ENCODE measurements around the gene ELF5. TPM values are rescaled to one million over a fixed set of nuclear protein-coding genes. Genes with fewer than 3 reads are reported as not detected.

Gene ELF5
- total RNA-seq, result not detected

DNA sequence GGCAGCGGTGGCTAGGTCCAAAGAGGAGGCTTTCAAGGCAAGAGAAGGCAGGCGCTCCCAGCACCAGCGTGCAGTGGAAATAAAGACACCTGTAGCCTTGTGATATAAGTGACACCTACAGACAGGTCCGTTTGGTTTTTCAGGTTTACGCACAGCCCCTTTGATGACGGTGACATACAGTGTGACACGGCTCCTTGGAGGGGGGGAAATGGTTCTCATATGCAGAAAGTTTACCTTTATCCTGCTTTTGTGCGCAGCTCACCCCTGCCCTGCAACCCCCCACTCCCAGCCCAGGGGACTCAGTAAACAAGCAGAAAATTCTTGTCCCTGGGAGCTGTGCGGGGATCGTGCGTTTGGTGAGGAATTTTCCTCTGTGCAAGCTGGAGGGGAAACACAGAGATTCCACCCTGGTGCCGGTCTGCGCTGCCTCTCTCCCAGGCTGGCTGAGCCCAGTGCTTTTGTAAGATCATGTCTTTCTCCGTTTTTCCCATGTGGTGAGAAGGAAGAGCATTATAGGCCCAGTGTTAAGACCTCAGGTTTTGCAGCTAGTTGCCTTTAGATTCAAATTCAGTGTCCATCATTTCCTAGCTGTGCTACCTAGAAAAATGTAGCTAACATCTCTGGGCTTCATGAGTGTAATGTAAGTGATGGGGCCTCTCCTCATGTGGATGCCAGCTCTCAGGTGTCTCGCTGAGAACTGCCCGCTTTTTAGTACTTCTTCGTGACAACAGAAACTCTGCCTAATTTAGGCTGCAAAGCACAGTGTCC, at the start of gene ELF5:
Gene ELF5 (minus strand): TSS at position 113 of the 768 bp plus-strand sequence. CDS start 8,045 bp downstream, outside the sequence.
- TF ChIP-seq POLR2A (IDR thresholded peaks at IDR 0.05; ENCODE audit: low read depth) (no peak), POLR2AphosphoS5 (IDR thresholded peaks at IDR 0.05) (no peak), EP300 (IDR thresholded peaks at IDR 0.05) (no peak)
- TF ChIP-seq, protein P1, sequence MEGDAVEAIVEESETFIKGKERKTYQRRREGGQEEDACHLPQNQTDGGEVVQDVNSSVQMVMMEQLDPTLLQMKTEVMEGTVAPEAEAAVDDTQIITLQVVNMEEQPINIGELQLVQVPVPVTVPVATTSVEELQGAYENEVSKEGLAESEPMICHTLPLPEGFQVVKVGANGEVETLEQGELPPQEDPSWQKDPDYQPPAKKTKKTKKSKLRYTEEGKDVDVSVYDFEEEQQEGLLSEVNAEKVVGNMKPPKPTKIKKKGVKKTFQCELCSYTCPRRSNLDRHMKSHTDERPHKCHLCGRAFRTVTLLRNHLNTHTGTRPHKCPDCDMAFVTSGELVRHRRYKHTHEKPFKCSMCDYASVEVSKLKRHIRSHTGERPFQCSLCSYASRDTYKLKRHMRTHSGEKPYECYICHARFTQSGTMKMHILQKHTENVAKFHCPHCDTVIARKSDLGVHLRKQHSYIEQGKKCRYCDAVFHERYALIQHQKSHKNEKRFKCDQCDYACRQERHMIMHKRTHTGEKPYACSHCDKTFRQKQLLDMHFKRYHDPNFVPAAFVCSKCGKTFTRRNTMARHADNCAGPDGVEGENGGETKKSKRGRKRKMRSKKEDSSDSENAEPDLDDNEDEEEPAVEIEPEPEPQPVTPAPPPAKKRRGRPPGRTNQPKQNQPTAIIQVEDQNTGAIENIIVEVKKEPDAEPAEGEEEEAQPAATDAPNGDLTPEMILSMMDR (IDR thresholded peaks at IDR 0.05), result no peak
- no peak for DNase-seq (ENCODE audit: extremely low spot score)
- H3K4me1 ChIP-seq, result no peaks in the 10 kb centered on the region
- no peak within 1 kb of the TSS for H3K4me3 ChIP-seq
- no peak within 1 kb of the TSS for H3K27ac ChIP-seq (replicated peaks in 1 of 4)
- intact Hi-C loops (cut with DNase I), result no loop called here
- WGBS, result 81% methylated on average over 17 of the region's 17 CpGs
- H3K36me3 ChIP-seq, result no peaks in the 10 kb centered on the region
- no peaks in the 10 kb centered on the region for H3K27me3 ChIP-seq
- H3K9me3 ChIP-seq, result no peaks in the 10 kb centered on the region

DNA sequence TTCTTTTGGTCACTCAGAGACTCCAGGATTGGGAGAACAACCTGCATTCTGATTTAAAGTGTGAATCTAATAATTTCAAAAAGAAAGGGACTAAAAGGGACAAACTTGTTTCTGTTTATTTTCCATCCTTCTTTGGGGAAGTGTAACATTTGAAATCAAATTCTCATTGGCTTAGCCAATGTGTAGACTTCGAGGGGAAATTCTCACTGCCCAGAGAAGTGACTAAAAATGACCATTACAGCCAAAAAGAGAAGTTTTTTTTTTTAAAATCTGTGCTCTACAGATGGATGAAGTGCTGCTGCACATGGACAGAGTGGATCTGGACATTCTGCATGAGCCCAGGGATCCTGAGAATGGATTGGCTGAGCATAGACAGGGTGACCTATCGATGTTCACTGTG, 49.4 kb upstream of the ELF5 start:
- no peaks in the 10 kb centered on the region for H3K4me1 ChIP-seq
- no peaks in the 10 kb centered on the region for H3K36me3 ChIP-seq
- intact Hi-C loops (cut with DNase I), result no loop called here
- no peak overlapping the region for H3K27ac ChIP-seq (replicated peaks in 1 of 4)
- no peaks in the 10 kb centered on the region for H3K9me3 ChIP-seq
- WGBS, result 77% methylated on average over 2 of the region's 2 CpGs
- no peak overlapping the region for H3K4me3 ChIP-seq
- H3K27me3 ChIP-seq, result peaks cover 0 to 21% (median 0%) of the 10 kb centered on the region in 4 donors
- DNase-seq (ENCODE audit: extremely low spot score), result no peak
- TF ChIP-seq EP300 (IDR thresholded peaks at IDR 0.05), result no peak
- no peak for TF ChIP-seq POLR2A (IDR thresholded peaks at IDR 0.05; ENCODE audit: low read depth)
- TF ChIP-seq POLR2AphosphoS5 (IDR thresholded peaks at IDR 0.05), result no peak
- TF ChIP-seq, protein P1 (IDR thresholded peaks at IDR 0.05), result no peak

DNA sequence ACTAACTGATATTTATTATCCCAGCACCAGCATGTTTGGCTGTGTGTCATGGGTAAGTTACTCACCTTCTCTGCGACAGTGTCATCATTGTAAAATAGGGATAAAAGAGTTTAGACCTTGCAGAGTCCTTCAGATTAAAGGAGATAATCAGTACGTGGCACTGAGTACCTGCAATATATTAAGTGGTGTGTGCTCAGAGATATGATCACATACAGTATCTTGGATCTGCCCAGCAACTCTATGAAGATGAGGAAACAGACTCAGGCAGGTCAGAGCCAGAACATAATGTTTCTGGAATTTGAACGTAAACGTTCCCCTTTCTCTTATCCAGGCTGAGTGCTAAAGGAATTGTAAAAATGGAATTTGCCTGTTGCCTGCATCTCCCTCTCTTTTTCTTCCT, 46.9 kb upstream of the ELF5 start:
- no peak for TF ChIP-seq POLR2A (IDR thresholded peaks at IDR 0.05; ENCODE audit: low read depth)
- TF ChIP-seq, protein P1 (IDR thresholded peaks at IDR 0.05), result no peak
- no peak for TF ChIP-seq POLR2AphosphoS5 (IDR thresholded peaks at IDR 0.05)
- no peak for TF ChIP-seq EP300 (IDR thresholded peaks at IDR 0.05)
- no peak overlapping the region for H3K4me3 ChIP-seq

DNA sequence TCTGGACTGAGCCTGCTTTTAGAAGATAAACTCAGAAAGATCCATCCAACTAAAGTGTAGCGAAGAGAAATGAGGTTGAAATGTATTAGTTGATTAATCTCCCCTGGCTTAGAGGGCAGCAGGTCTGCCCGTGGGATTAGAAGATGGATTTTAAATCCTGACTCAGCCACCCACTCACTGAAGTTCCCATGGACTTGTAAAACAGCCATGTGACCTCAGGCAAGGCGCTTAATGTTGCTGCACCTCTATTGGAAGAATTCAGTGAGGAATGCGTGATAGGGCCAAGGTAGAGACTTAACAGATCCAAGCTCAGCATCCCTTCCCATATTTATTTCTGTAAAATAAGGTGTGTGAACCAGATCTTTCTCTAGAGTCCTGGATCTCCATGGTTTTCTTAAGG, 45.1 kb upstream of the ELF5 start:
- no peak for DNase-seq (ENCODE audit: extremely low spot score)
- 82% methylated on average over 4 of the region's 4 CpGs for WGBS
- no peak overlapping the region for H3K4me3 ChIP-seq
- H3K27ac ChIP-seq (replicated peaks in 1 of 4), result no peak overlapping the region
- peaks cover 0 to 24% (median 0%) of the 10 kb centered on the region in 4 donors for H3K27me3 ChIP-seq
- TF ChIP-seq POLR2AphosphoS5 (IDR thresholded peaks at IDR 0.05) (no peak), EP300 (IDR thresholded peaks at IDR 0.05) (no peak), POLR2A (IDR thresholded peaks at IDR 0.05; ENCODE audit: low read depth) (no peak)
- no peaks in the 10 kb centered on the region for H3K36me3 ChIP-seq
- H3K9me3 ChIP-seq, result no peaks in the 10 kb centered on the region
- intact Hi-C loops (cut with DNase I), result no loop called here
- no peaks in the 10 kb centered on the region for H3K4me1 ChIP-seq

More for the DNA sequence above, 46.9 kb upstream of the ELF5 start:
- intact Hi-C loops (cut with DNase I), result no loop called here
- no peaks in the 10 kb centered on the region for H3K9me3 ChIP-seq
- peaks cover 0 to 24% (median 0%) of the 10 kb centered on the region in 4 donors for H3K27me3 ChIP-seq
- no peak for DNase-seq (ENCODE audit: extremely low spot score)
- no peaks in the 10 kb centered on the region for H3K4me1 ChIP-seq
- no peak overlapping the region for H3K27ac ChIP-seq (replicated peaks in 1 of 4)
- WGBS, result 69% methylated on average over 4 of the region's 4 CpGs
- no peaks in the 10 kb centered on the region for H3K36me3 ChIP-seq

DNA sequence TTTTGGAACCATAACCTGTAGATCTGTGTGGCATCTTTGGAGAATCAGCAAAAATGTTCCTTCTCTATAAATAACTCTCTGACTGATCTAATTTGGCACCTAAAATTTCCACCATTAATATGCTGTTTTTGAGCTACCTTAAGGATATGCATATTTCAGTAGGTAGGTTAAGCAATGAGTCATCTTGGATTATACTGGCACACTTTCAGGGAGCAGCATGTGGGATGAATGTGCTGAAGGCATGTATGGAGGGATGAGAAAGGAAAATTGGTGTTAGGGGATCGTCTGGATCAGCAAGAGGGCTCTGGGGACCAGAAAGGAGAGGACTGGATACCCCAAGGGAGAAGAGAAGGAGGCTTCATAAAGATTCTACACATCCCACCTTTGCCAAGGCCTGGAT, 44.6 kb upstream of the ELF5 start:
- no peaks in the 10 kb centered on the region for H3K9me3 ChIP-seq
- intact Hi-C loops (cut with DNase I), result no loop called here
- 48% methylated on average over 1 of the region's 1 CpG for WGBS
- H3K4me1 ChIP-seq, result no peaks in the 10 kb centered on the region
- no peaks in the 10 kb centered on the region for H3K36me3 ChIP-seq
- H3K27ac ChIP-seq (replicated peaks in 1 of 4), result no peak overlapping the region
- peaks cover 0 to 21% (median 0%) of the 10 kb centered on the region in 4 donors for H3K27me3 ChIP-seq
- H3K4me3 ChIP-seq, result no peak overlapping the region
- TF ChIP-seq POLR2A (IDR thresholded peaks at IDR 0.05; ENCODE audit: low read depth) (no peak), POLR2AphosphoS5 (IDR thresholded peaks at IDR 0.05) (no peak), EP300 (IDR thresholded peaks at IDR 0.05) (no peak)
- TF ChIP-seq, protein P1 (IDR thresholded peaks at IDR 0.05), result no peak
- no peak for DNase-seq (ENCODE audit: extremely low spot score)
